ENCODE data around the gene GJA3.

Gene GJA3

GRCh38 chr13:20142927-20143480 is 17.8 kb downstream of the GJA3 start:
- no peak overlapping the region for H3K9ac ChIP-seq (ENCODE audit: low read length)
- H3F3A ChIP-seq (ENCODE audit: insufficient read depth, low read length): no peaks in the 10 kb centered on the region
- H3K9me2 ChIP-seq (ENCODE audit: low read depth, low read length): no peaks in the 10 kb centered on the region
- no peaks in the 10 kb centered on the region for H3K9me3 ChIP-seq (ENCODE audit: low read length)
- H3K36me3 ChIP-seq (ENCODE audit: insufficient read depth, low read length): no peaks in the 10 kb centered on the region
- H3K27ac ChIP-seq (ENCODE audit: low read depth, low read length, poor library complexity, severe bottlenecking): no peak overlapping the region
- H4K20me1 ChIP-seq (ENCODE audit: insufficient read depth, low read length): no peaks in the 10 kb centered on the region
- H3K4me2 ChIP-seq (ENCODE audit: low read length): no peak overlapping the region
- peaks cover 17% of the 10 kb centered on the region; the same call in 1 of the 2 replicates for H3K27me3 ChIP-seq (ENCODE audit: insufficient read depth, low read length)
- H3K4me1 ChIP-seq (ENCODE audit: insufficient read depth, low read length, severe bottlenecking): no peaks in the 10 kb centered on the region
- TF ChIP-seq EZH2 (IDR thresholded peaks at IDR 0.05; ENCODE audit: borderline replicate concordance, low read length) (no peak), CTCF (IDR thresholded peaks at IDR 0.05; ENCODE audit: low read length) (no peak)
- no peak overlapping the region for H3K4me3 ChIP-seq (ENCODE audit: low read depth, low read length, poor library complexity, severe bottlenecking)
- no peaks in the 10 kb centered on the region for H3K79me2 ChIP-seq (ENCODE audit: insufficient read depth, low read length)
- no peak overlapping the region for H2AFZ ChIP-seq (ENCODE audit: low read length)

DNA sequence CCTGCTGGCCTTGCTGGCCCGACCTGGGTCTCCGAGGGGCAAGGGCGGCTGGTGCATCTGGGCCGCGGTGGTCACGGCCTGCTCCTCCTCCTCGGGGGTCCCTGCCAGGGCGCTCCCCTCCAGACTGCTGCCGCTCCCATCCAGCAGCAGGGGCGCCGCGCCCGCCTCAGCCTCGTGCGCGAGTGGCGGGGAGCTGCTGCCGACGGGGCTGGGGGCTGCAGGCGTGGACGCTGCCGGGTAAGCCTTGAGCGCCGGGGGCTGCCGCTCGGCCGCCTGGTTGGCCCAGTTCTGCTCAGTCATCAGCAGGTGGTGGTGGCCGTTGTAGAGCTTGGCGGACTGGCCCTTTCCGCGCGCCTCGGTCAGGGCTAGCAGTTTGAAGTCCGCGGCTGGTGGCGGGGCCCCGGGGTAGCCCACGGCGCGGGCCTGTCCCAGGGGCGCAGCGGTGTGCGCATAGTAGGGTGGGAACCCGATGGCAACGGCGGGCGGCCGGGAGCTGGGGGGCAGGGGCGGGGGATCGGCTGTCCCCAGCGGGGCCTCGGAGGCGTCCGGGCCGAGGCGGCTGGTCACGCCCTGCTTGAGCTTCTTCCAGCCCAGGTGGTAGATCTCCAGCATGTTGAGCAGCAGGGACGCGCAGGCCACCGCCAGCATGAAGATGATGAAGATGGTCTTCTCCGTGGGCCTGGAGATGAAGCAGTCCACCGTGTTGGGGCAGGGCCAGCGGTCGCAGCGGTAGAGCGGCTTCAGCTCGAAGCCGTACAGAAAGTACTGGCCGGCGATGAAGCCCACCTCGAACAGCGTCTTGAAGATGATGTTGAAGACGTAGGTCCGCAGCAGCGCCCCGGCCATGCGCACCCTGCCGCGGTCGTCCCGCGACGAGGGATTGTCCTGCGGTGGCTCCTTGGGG is 18.6 kb downstream of the GJA3 start:
- no peaks in the 10 kb centered on the region for H3K9me3 ChIP-seq (ENCODE audit: low read length)
- no peaks in the 10 kb centered on the region for H4K20me1 ChIP-seq (ENCODE audit: insufficient read depth, low read length)
- no peak for TF ChIP-seq CTCF (IDR thresholded peaks at IDR 0.05; ENCODE audit: low read length)
- no peak for TF ChIP-seq EZH2 (IDR thresholded peaks at IDR 0.05; ENCODE audit: borderline replicate concordance, low read length)
- H3K9ac ChIP-seq (ENCODE audit: low read length): no peak overlapping the region
- no peaks in the 10 kb centered on the region for H3K9me2 ChIP-seq (ENCODE audit: low read depth, low read length)
- no peak overlapping the region for H2AFZ ChIP-seq (ENCODE audit: low read length)
- no peaks in the 10 kb centered on the region for H3F3A ChIP-seq (ENCODE audit: insufficient read depth, low read length)
- H3K79me2 ChIP-seq (ENCODE audit: insufficient read depth, low read length): no peaks in the 10 kb centered on the region
- no peaks in the 10 kb centered on the region for H3K36me3 ChIP-seq (ENCODE audit: insufficient read depth, low read length)
- H3K27me3 ChIP-seq (ENCODE audit: insufficient read depth, low read length): peaks cover 11% of the 10 kb centered on the region; the same call in 1 of the 2 replicates
- no peaks in the 10 kb centered on the region for H3K4me1 ChIP-seq (ENCODE audit: insufficient read depth, low read length, severe bottlenecking)
- H3K4me2 ChIP-seq (ENCODE audit: low read length): no peak overlapping the region
- no peak overlapping the region for H3K4me3 ChIP-seq (ENCODE audit: low read depth, low read length, poor library complexity, severe bottlenecking)
- no peak overlapping the region for H3K27ac ChIP-seq (ENCODE audit: low read depth, low read length, poor library complexity, severe bottlenecking)

- Histone ChIP-seq H3K36me3 (ENCODE audit: insufficient read depth, low read length) (no peaks in the 10 kb centered on the region), H3K9me3 (ENCODE audit: low read length) (no peaks in the 10 kb centered on the region), H4K20me1 (ENCODE audit: insufficient read depth, low read length) (no peaks in the 10 kb centered on the region), H3K9ac (ENCODE audit: low read length) (no peak overlapping the region), H3K4me1 (ENCODE audit: insufficient read depth, low read length, severe bottlenecking) (no peaks in the 10 kb centered on the region), H3K9me2 (ENCODE audit: low read depth, low read length) (no peaks in the 10 kb centered on the region), H3F3A (ENCODE audit: insufficient read depth, low read length) (no peaks in the 10 kb centered on the region), H3K4me2 (ENCODE audit: low read length) (no peak overlapping the region), H3K4me3 (ENCODE audit: low read depth, low read length, poor library complexity, severe bottlenecking) (no peak overlapping the region), H3K27ac (ENCODE audit: low read depth, low read length, poor library complexity, severe bottlenecking) (no peak overlapping the region), H2AFZ (ENCODE audit: low read length) (no peak overlapping the region), H3K79me2 (ENCODE audit: insufficient read depth, low read length) (no peaks in the 10 kb centered on the region), H3K27me3 (ENCODE audit: insufficient read depth, low read length) (peaks cover 9% of the 10 kb centered on the region; the same call in 1 of the 2 replicates)
- TF ChIP-seq EZH2 (IDR thresholded peaks at IDR 0.05; ENCODE audit: borderline replicate concordance, low read length) (no peak), CTCF (IDR thresholded peaks at IDR 0.05; ENCODE audit: low read length) (no peak)
Measured at GRCh38 chr13:20141238-20142022, 19.4 kb downstream of the GJA3 start.

Data from OCI-LY1 (cell line).